GM21423 (cell line): ENCODE data around the gene NUP214.

ENCODE experiments used
- ATAC-seq: cut with Tn5 transposase; IDR thresholded peaks from one replicate; pipeline ENCODE4 v1.9.1; 2021; ENCODE audit warnings: mild to moderate bottlenecking, moderate library complexity; ENCODE audit not compliant: unreplicated experiment

NUP214 gene

GRCh38 chr9:131274674-131275331 is 149.4 kb downstream of the NUP214 start:
- ATAC-seq: no peak

GRCh38 chr9:131275332-131276093 is 150.1 kb downstream of the NUP214 start:
- ATAC-seq: no peak

GRCh38 chr9:131276094-131276888 is 150.9 kb downstream of the NUP214 start, which contains the start of gene FAM78A:
FAM78A (minus strand) TSS chr9:131276510; CDS start chr9:131276179, 331 bp downstream.
- ATAC-seq: no peak

- no peak for ATAC-seq
These were observed 151.5 kb downstream of the NUP214 start for GRCh38 chr9:131276891-131277286.

GRCh38 chr9:131277287-131277909 is 152.0 kb downstream of the NUP214 start:
- ATAC-seq: no peak

- no peak for ATAC-seq
These were observed 152.7 kb downstream of the NUP214 start for GRCh38 chr9:131277910-131278701.

- ATAC-seq: no peak
These were observed 153.3 kb downstream of the NUP214 start for GRCh38 chr9:131278702-131279111.

- ATAC-seq: no peak
These were observed 153.9 kb downstream of the NUP214 start for GRCh38 chr9:131279196-131279862.

- ATAC-seq: no peak
These were observed 154.6 kb downstream of the NUP214 start for GRCh38 chr9:131279863-131280570.

- ATAC-seq: no peak
These were observed 155.3 kb downstream of the NUP214 start for GRCh38 chr9:131280660-131281059.

- ATAC-seq: no peak
These were observed 156.0 kb downstream of the NUP214 start for GRCh38 chr9:131281119-131281965.

GRCh38 chr9:131282175-131282574 is 156.8 kb downstream of the NUP214 start:
- ATAC-seq: no peak

- no peak for ATAC-seq
These were observed 157.5 kb downstream of the NUP214 start for GRCh38 chr9:131282688-131283422.
